Activated CD8-positive, alpha-beta T cell treated with anti-CD3 and anti-CD28 coated beads for 36 hours (primary cell): ENCODE results near the gene PARD3. TPM values are rescaled to one million over a fixed set of nuclear protein-coding genes. Genes with fewer than 3 reads are reported as not detected.

Source experiments
- ATAC-seq: fragments of 200-7000 bp; cut with Tn5 transposase; one replicate; pipeline ENCODE4 v1.10.0; 2021; ENCODE audit warnings: mild to moderate bottlenecking, moderate library complexity
- CTCF ChIA-PET: fragments of 350-600 bp; sonication (Branson Sonifier 250); formaldehyde crosslinking; loops from one replicate; lab custom pipeline; 2021; ENCODE audit warnings: antibody characterized with exemption; lab: Charles Lee
- POLR2A ChIA-PET: fragments of 350-600 bp; sonication (Branson Sonifier 250); formaldehyde crosslinking; loops from one replicate; lab custom pipeline; 2021; ENCODE audit warnings: antibody characterized with exemption; lab: Charles Lee
- DNase-seq: peaks from one replicate; pipeline ENCODE4 v3.0.0-alpha.2; 2020
- H3K27ac Mint-ChIP-seq: one replicate; pipeline ENCODE4 v1.8.0; 2021; ENCODE audit warnings: mild to moderate bottlenecking, mixed read lengths
- H3K27me3 Mint-ChIP-seq: one replicate; pipeline ENCODE4 v1.8.0; 2021; ENCODE audit warnings: mixed read lengths
- H3K36me3 Mint-ChIP-seq: one replicate; pipeline ENCODE4 v1.8.0; 2021; ENCODE audit warnings: low read depth, mixed read lengths
- H3K4me1 Mint-ChIP-seq: one replicate; pipeline ENCODE4 v1.8.0; 2021; ENCODE audit warnings: low read depth, mixed read lengths
- H3K4me3 Mint-ChIP-seq: one replicate; pipeline ENCODE4 v1.8.0; 2021; ENCODE audit warnings: mild to moderate bottlenecking, moderate library complexity, mixed read lengths
- H3K9me3 Mint-ChIP-seq: one replicate; pipeline ENCODE4 v1.8.0; 2021; ENCODE audit warnings: mixed read lengths
- CTCF ChIP-seq: fragments of 200-600 bp; IDR thresholded peaks from one replicate; pipeline ENCODE4 v1.8.0; 2022; ENCODE audit warnings: antibody characterized with exemption, mild to moderate bottlenecking
- intact Hi-C: fragments of 100-400 bp; cut with micrococcal nuclease; formaldehyde crosslinking; loops from one replicate; pipeline ENCODE4 v1.10.0; 2022
- total RNA-seq, 2 experiments: library from RNA; stranded (reverse); gene quantifications; one replicate each; pipeline ENCODE4 v1.2.3, GENCODE V29; 2021

Gene PARD3
- total RNA-seq, 2 experiments from 2014 or later: 1.6 to 2.0 TPM

GRCh38 chr10:34249634-34250033, 565.5 kb downstream of the PARD3 start:
- Mint-ChIP-seq H3K9me3 (no peaks in the 10 kb centered on the region), H3K27me3 (no peaks in the 10 kb centered on the region), H3K4me1 (no peaks in the 10 kb centered on the region), H3K4me3 (no peak overlapping the region), H3K27ac (no peak overlapping the region), H3K36me3 (no peaks in the 10 kb centered on the region)
- DNase-seq: no peak
- ChIA-PET CTCF (no interaction called here), POLR2A (no interaction called here)
- ATAC-seq: no peak
- intact Hi-C loops: no loop called here
- TF ChIP-seq CTCF: no peak

- Mint-ChIP-seq H3K4me1 (no peaks in the 10 kb centered on the region), H3K4me3 (no peak overlapping the region), H3K36me3 (no peaks in the 10 kb centered on the region), H3K27ac (no peak overlapping the region), H3K27me3 (no peaks in the 10 kb centered on the region), H3K9me3 (no peaks in the 10 kb centered on the region)
- CTCF ChIA-PET: no interaction called here
- POLR2A ChIA-PET: no interaction called here
- intact Hi-C loops: no loop called here
- TF ChIP-seq CTCF: no peak
- ATAC-seq: no peak
- no peak for DNase-seq
Observed at GRCh38 chr10:34247560-34247959, 567.5 kb downstream of the PARD3 start.

- H3K27me3 Mint-ChIP-seq: peaks cover 2% of the 10 kb centered on the region
- CTCF ChIA-PET: no interaction called here
- POLR2A ChIA-PET: no interaction called here
Observed at GRCh38 chr10:34244756-34245484, 570.2 kb downstream of the PARD3 start.

GRCh38 chr10:34241226-34242000, 573.7 kb downstream of the PARD3 start:
- peaks cover 2% of the 10 kb centered on the region for H3K27me3 Mint-ChIP-seq
- H3K4me1 Mint-ChIP-seq: no peaks in the 10 kb centered on the region
- POLR2A ChIA-PET: no interaction called here
- H3K9me3 Mint-ChIP-seq: no peaks in the 10 kb centered on the region
- DNase-seq: no peak
- intact Hi-C loops: no loop called here
- CTCF ChIA-PET: no interaction called here
- H3K4me3 Mint-ChIP-seq: no peak overlapping the region
- no peak overlapping the region for H3K27ac Mint-ChIP-seq
- H3K36me3 Mint-ChIP-seq: no peaks in the 10 kb centered on the region
- ATAC-seq: no peak
- no peak for TF ChIP-seq CTCF

More at GRCh38 chr10:34244756-34245484, 570.2 kb downstream of the PARD3 start:
- intact Hi-C loops: no loop called here
- no peaks in the 10 kb centered on the region for H3K4me1 Mint-ChIP-seq
- no peak for DNase-seq
- no peak for TF ChIP-seq CTCF
- H3K4me3 Mint-ChIP-seq: no peak overlapping the region
- H3K9me3 Mint-ChIP-seq: no peaks in the 10 kb centered on the region
- H3K36me3 Mint-ChIP-seq: no peaks in the 10 kb centered on the region
- H3K27ac Mint-ChIP-seq: no peak overlapping the region
- ATAC-seq: no peak

- Mint-ChIP-seq H3K9me3 (no peaks in the 10 kb centered on the region), H3K4me1 (no peaks in the 10 kb centered on the region), H3K4me3 (no peak overlapping the region), H3K36me3 (no peaks in the 10 kb centered on the region), H3K27ac (no peak overlapping the region), H3K27me3 (peaks cover 2% of the 10 kb centered on the region)
- ChIA-PET POLR2A (interaction anchor here (0.6 kb wide), 1 partner anchor 1124 kb away, joined by 3 read pairs; no protein-coding TSS in a partner anchor), CTCF (no interaction called here)
- no peak for ATAC-seq
- no peak for TF ChIP-seq CTCF
- DNase-seq: no peak
- intact Hi-C loops: no loop called here
Observed at GRCh38 chr10:34240039-34240438, 575.1 kb downstream of the PARD3 start.
